ENCODE results near the gene F10. TPM values are rescaled to one million over a fixed set of nuclear protein-coding genes. Genes with fewer than 3 reads are reported as not detected.

Gene F10
- total and polyA plus RNA-seq, 9 of the 15 experiments (the other 6 are each of a cell fraction or from before 2014, with no cell fraction given): 0.04 to 0.09 (median 0.07) TPM; not detected in 5

- DNase-seq (ENCODE audit: extremely low read depth in 1 of 4, low spot score in 3 of 4) (no peak), FAIRE-seq (no peak), ATAC-seq (no peak)
- Histone ChIP-seq H3K27ac (ENCODE audit: extremely low read depth, low read depth, low read length) (no peak overlapping the region; the same call in 2 of the 3 replicates), H3K79me2 (ENCODE audit: control insufficient read depth, insufficient read depth, low read length) (peaks cover 9% of the 10 kb centered on the region; the same call in 2 of the 3 replicates), H3K9me1 (ENCODE audit: control insufficient read depth, insufficient read depth, low read length) (no peaks in the 10 kb centered on the region), H3K4me2 (ENCODE audit: insufficient read depth, low read length) (no peak overlapping the region), H4K20me1 (replicated peaks; ENCODE audit: control insufficient read depth, insufficient read depth, low read length) (peaks cover 4% of the 10 kb centered on the region; the same call in 1 of the 2 replicates), H3K4me1 (replicated peaks in 1 of 2; ENCODE audit: control insufficient read depth in 2 of 2, insufficient read depth in 2 of 2, low read length in 2 of 2) (peaks cover 0 to 3% of the 10 kb centered on the region in 2 experiments; a peak in 1 of 5 replicates), H3K36me3 (ENCODE audit: control insufficient read depth, insufficient read depth, low read length) (peaks cover 89% of the 10 kb centered on the region), H3K9ac (ENCODE audit: insufficient read depth in 1 of 2, low read depth in 2 of 2, low read length in 2 of 2) (no peak overlapping the region), H3K9me3 (replicated peaks; ENCODE audit: control insufficient read depth, insufficient read depth, low read depth, low read length) (no peaks in the 10 kb centered on the region), H3K27me3 (ENCODE audit: control insufficient read depth in 2 of 2, insufficient read depth in 2 of 2, low read length in 2 of 2) (no peaks in the 10 kb centered on the region), H3K4me3 (no peak overlapping the region), H2AFZ (ENCODE audit: low read depth, low read length) (no peak overlapping the region)
- 87% methylated on average over 21 of the region's 23 CpGs for WGBS (ENCODE audit: insufficient coverage, low coverage, missing lambda C conversion rate)
- in situ Hi-C loops (cut with MboI): no loop called here
- intact Hi-C loops (cut with micrococcal nuclease): no loop called here
- POLR2A ChIA-PET: no interaction called here
- no TSS peak for BruUV-seq (replicated peaks)
- TF ChIP-seq E2F5 (CRISPR knock-in tag; IDR thresholded peaks at IDR 0.05): no peak
- no peak for TF ChIP-seq HNRNPH1 (optimal IDR thresholded peaks at IDR 0.05; ENCODE audit: low read depth, low read length)
- TF ChIP-seq SMC3 (conservative IDR thresholded peaks at IDR 0.05; ENCODE audit: insufficient read depth, low read depth, low read length): no peak
- TF ChIP-seq ZNF280B (CRISPR knock-in tag; IDR thresholded peaks at IDR 0.05): no peak
- TF ChIP-seq RBM39 (optimal IDR thresholded peaks at IDR 0.05; ENCODE audit: low read depth, low read length): no peak
- no peak for TF ChIP-seq KAT2B (IDR thresholded peaks at IDR 0.05; ENCODE audit: low read depth, low read length)
- TF ChIP-seq PHB (CRISPR knock-in tag; IDR thresholded peaks at IDR 0.05): no peak
- TF ChIP-seq SAP30 (IDR thresholded peaks at IDR 0.05; ENCODE audit: borderline replicate concordance, insufficient read depth, low read depth, low read length, poor library complexity, severe bottlenecking): no peak
- no peak for TF ChIP-seq KLF1 (tag; IDR thresholded peaks at IDR 0.05)
- CTCF ChIA-PET (ENCODE audit: low intra/inter-chr PET ratio): no interaction called here
These were observed 65.5 kb downstream of the F10 start for GRCh38 chr13:113187883-113188665.

All from K562 (cell line).